ENCODE results near the gene XYLT1.
"Not testable (repeated sequence)": the region's sequence is repeated elsewhere in the genome, so short reads cannot be mapped to it uniquely, and the experiment has no call there.

The XYLT1 gene

DNA sequence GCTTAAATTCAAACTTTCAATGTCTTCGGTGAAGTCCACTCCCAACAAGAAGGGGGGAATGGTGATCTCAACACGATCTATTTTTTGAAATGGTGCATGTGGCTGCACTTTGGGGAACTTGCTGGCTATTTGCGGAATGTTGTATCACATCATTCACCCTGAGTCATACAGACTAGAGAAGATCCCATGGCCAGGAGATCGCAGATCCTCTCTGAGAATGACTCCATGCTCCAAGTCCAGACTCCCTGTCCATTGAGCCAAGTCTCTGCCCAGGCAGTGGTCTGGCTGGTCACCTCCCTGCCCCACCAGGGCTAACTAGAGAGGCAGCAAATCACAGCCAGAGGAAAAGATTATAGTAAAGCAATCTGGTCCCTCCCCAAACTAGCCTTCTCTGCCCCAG, 120.6 kb downstream of the XYLT1 start:
- DNase-seq, result no peak

DNA sequence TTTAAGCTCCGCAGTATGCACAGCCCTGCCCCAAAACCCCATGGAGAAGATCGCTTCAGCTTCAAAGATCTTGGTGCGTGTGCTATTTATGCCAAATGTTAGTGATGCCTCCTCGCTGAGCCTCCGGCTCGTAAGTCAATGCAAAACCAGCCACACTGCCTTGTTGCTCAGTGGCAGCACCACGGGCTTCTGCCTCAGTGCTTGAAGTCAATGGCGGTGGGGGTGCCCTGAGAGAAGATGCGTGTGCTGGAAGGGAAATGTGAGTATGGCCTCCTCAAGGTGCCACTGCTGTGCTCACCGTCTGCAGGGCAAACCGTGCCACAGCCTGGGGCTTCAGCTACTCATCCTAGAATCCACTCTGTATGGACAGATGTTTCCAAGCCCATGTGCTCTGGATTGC, 121.9 kb downstream of the XYLT1 start:
- no peak for DNase-seq

DNA sequence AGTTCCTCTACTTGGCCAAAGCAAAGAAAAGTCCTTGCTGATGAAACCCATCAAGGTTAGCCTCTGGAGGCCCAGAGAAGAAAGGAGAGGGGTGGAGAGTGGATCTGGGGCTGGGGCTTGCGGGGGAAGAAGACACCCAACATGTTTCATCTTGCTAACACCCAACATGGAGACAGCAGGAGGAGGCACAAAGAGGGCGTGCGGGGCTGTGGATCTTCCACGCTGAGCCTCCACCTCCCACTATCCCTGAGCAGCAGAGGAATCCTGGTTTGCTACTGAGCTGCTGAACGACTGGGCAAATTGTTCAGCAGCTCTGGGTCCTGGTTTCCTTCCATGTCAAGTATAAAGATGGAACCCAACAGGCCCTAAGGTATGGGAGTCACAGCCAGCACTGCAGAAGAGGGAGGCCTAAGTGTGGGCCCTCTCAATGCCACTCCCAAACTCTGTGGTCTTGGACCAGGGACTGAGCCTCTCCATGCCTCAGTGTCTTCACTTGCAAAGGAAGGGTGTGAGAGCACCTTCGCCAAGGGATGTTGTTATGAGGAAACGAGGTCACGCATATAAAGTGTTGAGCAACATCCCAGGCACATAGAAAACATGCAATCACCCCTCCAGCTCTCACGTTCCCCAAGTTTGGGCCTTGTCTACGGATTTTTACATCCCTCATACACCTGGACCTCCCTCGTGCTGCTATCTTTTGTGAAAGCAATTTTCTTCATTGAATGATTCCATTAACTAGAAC, 122.5 kb downstream of the XYLT1 start:
- DNase-seq, result no peak

- no peak for DNase-seq
Measured at GRCh38 chr16:17347624-17348023, 123.1 kb downstream of the XYLT1 start.

GRCh38 chr16:17346621-17347569, 123.9 kb downstream of the XYLT1 start:
- DNase-seq, result no peak

GRCh38 chr16:17345043-17345442, 125.7 kb downstream of the XYLT1 start:
- no peak for DNase-seq

DNA sequence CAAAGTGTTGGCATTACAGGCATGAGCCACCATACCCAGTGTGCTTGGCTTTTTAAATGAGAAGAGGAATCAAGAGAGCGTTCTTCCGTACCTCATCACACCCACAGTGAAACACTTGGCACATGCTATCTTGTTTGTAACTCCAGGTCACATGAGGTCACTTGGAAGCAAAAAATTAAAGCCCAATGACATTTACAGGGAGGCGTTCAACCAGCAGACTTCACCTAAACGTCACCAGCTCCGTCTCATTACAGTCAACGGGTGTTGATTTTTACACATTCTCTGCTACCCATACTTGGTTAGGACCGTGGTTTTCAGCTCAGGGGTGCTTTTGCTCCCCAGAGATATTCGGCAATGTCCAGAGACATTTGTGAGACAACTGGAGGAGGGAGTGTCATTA, 127.0 kb downstream of the XYLT1 start:
- no peak for DNase-seq

GRCh38 chr16:17343028-17343427, 127.7 kb downstream of the XYLT1 start:
- no peak for DNase-seq

DNA sequence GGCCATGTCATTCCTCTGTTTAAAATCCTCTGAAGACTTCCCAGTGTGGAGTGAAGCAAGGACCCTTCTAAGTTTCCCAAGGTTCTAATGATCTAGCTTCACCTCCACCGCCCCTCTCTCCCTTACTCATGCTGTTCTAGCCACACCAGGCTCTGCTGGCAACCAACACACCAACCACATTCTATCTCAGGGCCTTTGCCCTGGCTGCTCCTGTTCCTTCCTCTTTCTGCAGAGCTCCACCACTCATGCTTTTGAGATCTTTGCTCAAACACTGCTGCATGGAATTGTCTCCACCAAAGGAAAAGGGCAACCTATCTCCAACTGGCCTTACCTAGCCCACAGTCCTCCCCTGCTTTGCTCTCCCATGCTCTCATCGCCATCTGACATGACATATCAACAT, 128.7 kb downstream of the XYLT1 start:
- no peak for DNase-seq

- DNase-seq, result no peak
Measured at GRCh38 chr16:17340804-17341203, 130.0 kb downstream of the XYLT1 start.

GRCh38 chr16:17339764-17340541, 130.8 kb downstream of the XYLT1 start:
- DNase-seq, result no peak

GRCh38 chr16:17338244-17338643, 132.5 kb downstream of the XYLT1 start:
- no peak for DNase-seq

GRCh38 chr16:17336530-17336900, 134.2 kb downstream of the XYLT1 start:
- no peak for DNase-seq

- DNase-seq, result no peak
Measured at GRCh38 chr16:17335826-17336529, 134.8 kb downstream of the XYLT1 start.

DNA sequence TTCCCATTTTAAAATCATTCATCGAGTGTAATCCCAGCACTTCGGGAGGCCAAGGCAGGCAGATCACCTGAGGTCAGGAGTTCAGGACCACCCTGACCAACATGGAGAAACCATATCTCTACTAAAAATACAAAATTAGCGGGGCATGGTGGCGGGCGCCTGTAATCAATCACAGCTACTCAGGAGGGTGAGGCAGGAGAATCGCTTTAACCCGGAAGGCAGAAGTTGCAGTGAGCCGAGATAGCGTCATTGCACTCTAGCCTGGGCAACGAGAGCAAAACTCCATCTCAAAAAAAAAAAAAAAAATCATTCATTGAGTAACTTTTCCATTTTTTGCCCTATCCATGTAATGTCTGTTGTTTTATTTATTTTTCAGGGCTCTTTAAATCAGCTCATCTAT, 135.4 kb downstream of the XYLT1 start:
- not testable (repeated sequence) for DNase-seq

DNA sequence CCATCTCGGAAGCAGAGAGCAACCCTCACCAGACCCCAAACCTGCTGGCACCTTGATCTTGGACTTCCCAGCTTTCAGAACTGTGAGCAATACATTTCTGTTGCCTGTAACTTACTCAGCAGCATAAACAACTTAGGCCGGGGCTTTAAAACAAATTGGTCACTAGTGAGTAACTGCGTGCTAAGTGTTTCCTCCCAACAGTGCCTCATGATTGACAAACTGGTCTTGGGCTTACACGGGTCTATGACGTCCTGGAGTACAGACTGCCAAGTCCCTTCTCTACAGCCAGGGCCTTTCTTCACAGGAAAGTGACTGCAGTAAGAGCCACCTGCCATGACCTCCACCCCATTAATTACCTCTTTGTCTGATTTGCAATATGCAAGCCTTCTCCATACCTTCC, 136.7 kb downstream of the XYLT1 start:
- DNase-seq, result no peak

DNA sequence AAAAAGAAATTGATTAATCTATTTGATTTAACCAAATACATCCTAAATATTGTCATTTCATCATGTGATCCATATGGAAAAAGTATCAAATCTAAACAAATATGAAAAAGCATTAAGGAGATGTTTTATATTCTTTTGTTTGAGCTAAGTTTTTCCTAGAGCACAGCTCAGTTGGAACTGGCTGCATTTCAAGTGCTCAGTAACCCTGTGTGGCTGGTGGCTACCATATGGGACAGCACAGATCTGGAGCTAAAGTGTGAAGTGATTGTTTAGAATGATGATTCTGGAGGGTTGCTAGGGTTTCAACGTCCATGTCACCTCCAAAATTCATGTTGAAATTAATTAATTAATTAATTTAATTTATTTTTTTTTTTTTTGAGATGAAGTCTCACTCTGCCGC, 137.5 kb downstream of the XYLT1 start:
- DNase-seq, result no peak

GRCh38 chr16:17331991-17332390, 138.8 kb downstream of the XYLT1 start:
- DNase-seq, result no peak

DNA sequence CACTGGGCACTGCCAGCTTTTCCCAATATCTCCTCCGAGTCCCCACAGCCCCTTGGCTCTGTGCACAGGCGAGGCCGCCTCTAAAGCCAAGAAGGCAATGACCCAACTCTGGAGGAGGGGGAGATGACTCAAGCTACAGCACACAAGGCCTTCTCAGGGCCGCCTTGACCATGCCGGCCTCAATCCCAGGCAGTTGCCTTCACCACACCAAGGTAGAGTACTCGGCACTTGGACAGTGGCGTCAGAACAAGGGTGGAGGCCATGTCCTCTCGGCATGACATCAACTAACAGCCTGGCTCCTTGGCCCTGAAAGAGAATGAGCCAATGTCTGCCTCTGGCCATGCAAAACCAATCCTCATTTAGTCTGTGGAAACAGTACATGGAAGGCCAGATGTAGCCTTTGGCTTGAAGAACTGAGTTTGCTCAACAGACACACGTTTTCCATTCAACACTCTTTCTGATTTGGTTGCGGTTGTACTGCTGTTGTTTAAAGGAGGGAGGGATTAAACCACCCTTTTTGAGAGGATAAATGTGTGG, 139.6 kb downstream of the XYLT1 start:
- no peak for DNase-seq

DNA sequence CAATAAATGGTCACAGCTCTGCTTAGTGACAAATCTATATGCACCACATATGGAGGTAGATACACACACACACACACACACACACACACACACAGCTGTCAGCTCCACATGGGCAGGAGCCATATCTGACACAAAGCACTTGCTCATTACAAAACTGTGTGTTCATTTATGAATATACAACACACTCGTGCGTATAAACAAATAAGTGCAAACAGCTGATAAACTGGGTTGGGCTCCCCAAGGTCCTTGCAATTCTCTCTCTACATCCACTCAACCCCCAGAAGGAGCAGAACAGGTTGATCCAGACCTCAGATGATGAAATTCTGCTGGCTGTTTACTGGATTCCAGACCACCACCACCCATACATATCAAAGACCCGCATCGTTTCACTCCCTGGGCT, 140.7 kb downstream of the XYLT1 start:
- peak; percentile 44 for DNase-seq

- DNase-seq, result no peak
Measured at GRCh38 chr16:17329391-17329790, 141.4 kb downstream of the XYLT1 start.

- DNase-seq, result peak; percentile 83
Measured at GRCh38 chr16:17328932-17329331, 141.8 kb downstream of the XYLT1 start.
